Effector memory CD4-positive, alpha-beta T cell (primary cell): ENCODE data around the gene PNMA8B.
A peak's percentile ranks its signal among the peaks of the same experiment; 100 is the strongest.

Experiments
- DNase-seq, 3 donors: peaks; one replicate each; pipeline ENCODE4 v3.0.0-alpha.2; 2020
- H3K27ac ChIP-seq: 2 replicates; pipeline ENCODE4 v1.7.0; 2013; ENCODE audit warnings: mild to moderate bottlenecking, low read length, moderate library complexity; ENCODE audit not compliant: insufficient read depth, poor library complexity, severe bottlenecking
- H3K27me3 ChIP-seq: replicated peaks from 2 replicates; pipeline ENCODE4 v1.7.0; 2013; ENCODE audit warnings: mild to moderate bottlenecking, low read length; ENCODE audit not compliant: insufficient read depth, control insufficient read depth, poor library complexity, severe bottlenecking
- H3K36me3 ChIP-seq: 2 replicates; pipeline ENCODE4 v1.7.0; 2013; ENCODE audit warnings: mild to moderate bottlenecking, low read length, moderate library complexity; ENCODE audit not compliant: control insufficient read depth, insufficient read depth
- H3K4me1 ChIP-seq: 2 replicates; pipeline ENCODE4 v1.7.0; 2013; ENCODE audit warnings: low read length, mild to moderate bottlenecking; ENCODE audit not compliant: control insufficient read depth, insufficient read depth, poor library complexity, severe bottlenecking
- H3K4me3 ChIP-seq: 2 replicates; pipeline ENCODE4 v1.7.0; 2013; ENCODE audit warnings: low read length, low read depth, mild to moderate bottlenecking; ENCODE audit not compliant: insufficient read depth, poor library complexity, severe bottlenecking
- H3K9me3 ChIP-seq: 2 replicates; pipeline ENCODE4 v1.7.0; 2013; ENCODE audit warnings: mild to moderate bottlenecking, low read length, moderate library complexity; ENCODE audit not compliant: control insufficient read depth

Gene PNMA8B

GRCh38 chr19:46494941-46495785 is 504 bp downstream of the PNMA8B start:
- Histone ChIP-seq H3K36me3 (no peaks in the 10 kb centered on the region), H3K4me1 (peaks cover 28% of the 10 kb centered on the region), H3K27ac (no peak overlapping the region), H3K27me3 (peaks cover 45% of the 10 kb centered on the region), H3K4me3 (no peak overlapping the region), H3K9me3 (no peaks in the 10 kb centered on the region)
- no peak for DNase-seq

- no peaks in the 10 kb centered on the region for H3K9me3 ChIP-seq
- no peak overlapping the region for H3K27ac ChIP-seq
- no peaks in the 10 kb centered on the region for H3K36me3 ChIP-seq
- peaks cover 49% of the 10 kb centered on the region for H3K27me3 ChIP-seq
- peaks cover 33% of the 10 kb centered on the region for H3K4me1 ChIP-seq
- DNase-seq: no peak
- peak overlapping the region; percentile 42 for H3K4me3 ChIP-seq
These were observed 1.3 kb downstream of the PNMA8B start for GRCh38 chr19:46494146-46494940.

- H3K4me3 ChIP-seq: peak overlapping the region; percentile 42
- no peak for DNase-seq
- no peaks in the 10 kb centered on the region for H3K9me3 ChIP-seq
- no peak overlapping the region for H3K27ac ChIP-seq
- peaks cover 57% of the 10 kb centered on the region for H3K27me3 ChIP-seq
- peaks cover 33% of the 10 kb centered on the region for H3K4me1 ChIP-seq
- H3K36me3 ChIP-seq: no peaks in the 10 kb centered on the region
These were observed 2.2 kb downstream of the PNMA8B start for GRCh38 chr19:46493236-46494145.

GRCh38 chr19:46492841-46493235 is 2.8 kb downstream of the PNMA8B start:
- Histone ChIP-seq H3K4me1 (peaks cover 37% of the 10 kb centered on the region), H3K4me3 (peak overlapping the region; percentile 26), H3K36me3 (no peaks in the 10 kb centered on the region), H3K27me3 (peaks cover 62% of the 10 kb centered on the region), H3K27ac (no peak overlapping the region), H3K9me3 (no peaks in the 10 kb centered on the region)
- DNase-seq: no peak

GRCh38 chr19:46491975-46492682 is 3.5 kb downstream of the PNMA8B start:
- peaks cover 42% of the 10 kb centered on the region for H3K4me1 ChIP-seq
- no peak overlapping the region for H3K4me3 ChIP-seq
- H3K9me3 ChIP-seq: no peaks in the 10 kb centered on the region
- DNase-seq: no peak
- H3K27ac ChIP-seq: no peak overlapping the region
- H3K36me3 ChIP-seq: no peaks in the 10 kb centered on the region
- H3K27me3 ChIP-seq: peaks cover 68% of the 10 kb centered on the region

- Histone ChIP-seq H3K4me3 (no peak overlapping the region), H3K36me3 (no peaks in the 10 kb centered on the region), H3K27me3 (peaks cover 72% of the 10 kb centered on the region), H3K27ac (no peak overlapping the region), H3K9me3 (no peaks in the 10 kb centered on the region), H3K4me1 (peaks cover 42% of the 10 kb centered on the region)
- no peak for DNase-seq
These were observed 4.9 kb downstream of the PNMA8B start for GRCh38 chr19:46490774-46491173.

- Histone ChIP-seq H3K27me3 (peaks cover 69% of the 10 kb centered on the region), H3K27ac (no peak overlapping the region), H3K4me1 (peaks cover 35% of the 10 kb centered on the region), H3K4me3 (no peak overlapping the region), H3K36me3 (no peaks in the 10 kb centered on the region), H3K9me3 (no peaks in the 10 kb centered on the region)
- DNase-seq: no peak
These were observed 6.0 kb downstream of the PNMA8B start for GRCh38 chr19:46489445-46490272.

GRCh38 chr19:46488551-46488950 is 7.1 kb downstream of the PNMA8B start:
- Histone ChIP-seq H3K27ac (no peak overlapping the region), H3K36me3 (no peaks in the 10 kb centered on the region), H3K27me3 (peaks cover 60% of the 10 kb centered on the region), H3K4me3 (no peak overlapping the region), H3K9me3 (no peaks in the 10 kb centered on the region), H3K4me1 (peaks cover 25% of the 10 kb centered on the region)
- DNase-seq: no peak
